OCI-LY7 (cell line): ENCODE data around the gene EZH1.

Source experiments
- CTCF ChIP-seq: fragments of 200-600 bp; sonication (generic); conservative IDR thresholded peaks from 2 replicates; pipeline ENCODE4 v1.5.1; 2014; ENCODE audit warnings: mild to moderate bottlenecking, antibody characterized with exemption, low read length, moderate library complexity, mixed read lengths
- EZH2phosphoT487 ChIP-seq: fragments of 200-600 bp; sonication (generic); IDR thresholded peaks from 2 replicates; pipeline ENCODE4 v1.6.1; 2018; ENCODE audit warnings: low read depth, borderline replicate concordance, mild to moderate bottlenecking, mixed run types, antibody characterized with exemption, low read length, moderate library complexity, mixed read lengths

GRCh38 chr17:42665581-42666001 is 79.2 kb downstream of the EZH1 start:
- TF ChIP-seq CTCF: no peak
- no peak for TF ChIP-seq EZH2phosphoT487
